Measurements from ENCODE around the gene CCL27.

Gene CCL27

GRCh38 chr9:34620061-34620994 lies 42.1 kb downstream of the CCL27 start, which contains the start of gene DCTN3:
Gene DCTN3 (minus strand): TSS chr9:34620495. CDS start chr9:34620464, 31 bp downstream.
- TF ChIP-seq CTCF (IDR thresholded peaks at IDR 0.05; ENCODE audit: low read depth, low read length, missing control alignments) = no peak

GRCh38 chr9:34615132-34615531 lies 47.3 kb downstream of the CCL27 start:
- DNase-seq (ENCODE audit: low read depth) = no peak
- TF ChIP-seq CTCF (IDR thresholded peaks at IDR 0.05; ENCODE audit: low read depth, low read length, missing control alignments) = no peak
- no peak overlapping the region for H3K4me3 ChIP-seq (ENCODE audit: low read depth, low read length)

More at GRCh38 chr9:34620061-34620994, 42.1 kb downstream of the CCL27 start, which contains the start of gene DCTN3:
- peak within 1 kb of the TSS; percentile 70 for H3K4me3 ChIP-seq (ENCODE audit: low read depth, low read length)
- peak; percentile 91 for DNase-seq (ENCODE audit: low read depth)

- peak overlapping the region; percentile 72; the same call in 1 of the 2 replicates for H3K4me3 ChIP-seq (ENCODE audit: low read depth, low read length)
- DNase-seq (ENCODE audit: low read depth) = no peak
- TF ChIP-seq CTCF (IDR thresholded peaks at IDR 0.05; ENCODE audit: low read depth, low read length, missing control alignments) = peak; percentile 92
Observed at GRCh38 chr9:34612788-34613390, 49.6 kb downstream of the CCL27 start.
